HepG2 (cell line): ENCODE results near the gene SPRED2. TPM values are rescaled to one million over a fixed set of nuclear protein-coding genes. Genes with fewer than 3 reads are reported as not detected.
A peak's percentile ranks its signal among the peaks of the same experiment; 100 is the strongest.

Source experiments
- CSRNP2 ChIP-seq: sonication (generic); formaldehyde crosslinking; conservative IDR thresholded peaks from 2 replicates; pipeline ENCODE4 v1.8.0; 2022; ENCODE audit warnings: low read depth, missing genetic modification reagents
- DNMT1 ChIP-seq: sonication (generic); formaldehyde crosslinking; IDR thresholded peaks from 2 replicates; pipeline ENCODE4 v1.5.1; 2020; ENCODE audit warnings: mild to moderate bottlenecking, missing genetic modification reagents
- ETS1 ChIP-seq: sonication (generic); formaldehyde crosslinking; IDR thresholded peaks from 2 replicates; pipeline ENCODE4 v1.4.0; 2020; ENCODE audit warnings: missing genetic modification reagents
- KDM1A ChIP-seq: IDR thresholded peaks from 2 replicates; pipeline ENCODE4 v1.6.1; 2016; ENCODE audit warnings: missing compliant biosample characterization
- KDM2A ChIP-seq: sonication (generic); formaldehyde crosslinking; IDR thresholded peaks from 2 replicates; pipeline ENCODE4 v1.4.0; 2020; ENCODE audit warnings: low read depth, missing genetic modification reagents, borderline replicate concordance
- PAX8 ChIP-seq: sonication (generic); formaldehyde crosslinking; IDR thresholded peaks from 2 replicates; pipeline ENCODE4 v1.8.0; 2022; ENCODE audit warnings: mild to moderate bottlenecking, missing genetic modification reagents, borderline replicate concordance
- PREB ChIP-seq: sonication (generic); formaldehyde crosslinking; IDR thresholded peaks from 2 replicates; pipeline ENCODE4 v1.4.0; 2020; ENCODE audit warnings: missing genetic modification reagents
- SIX1 ChIP-seq: sonication (generic); formaldehyde crosslinking; IDR thresholded peaks from 2 replicates; pipeline ENCODE4 v1.4.0; 2020; ENCODE audit warnings: missing genetic modification reagents, borderline replicate concordance
- SOX13 ChIP-seq, 3 experiments: fragments of 450-650 bp in 1 of 3; sonication (generic) in 1 of 3; formaldehyde crosslinking in 1 of 3; IDR thresholded peaks in 2 of 3; conservative IDR thresholded peaks in 1 of 3; 2 replicates each; pipeline versions ENCODE4 v1.5.0 to v1.6.1; 2016 to 2020; ENCODE audit warnings: antibody characterized with exemption in 1 of 3, mild to moderate bottlenecking in 1 of 3, missing compliant biosample characterization in 1 of 3, missing genetic modification reagents in 1 of 3, moderate library complexity in 1 of 3
- SRSF4 ChIP-seq: fragments of 200-400 bp; formaldehyde crosslinking; IDR thresholded peaks from one replicate; pipeline ENCODE4 v1.6.1; 2018; ENCODE audit warnings: mild to moderate bottlenecking, low read depth, low read length, moderate library complexity; ENCODE audit not compliant: poor library complexity, severe bottlenecking
- TERF1 ChIP-seq: sonication (generic); formaldehyde crosslinking; IDR thresholded peaks from 2 replicates; pipeline ENCODE4 v1.8.0; 2022; ENCODE audit warnings: mild to moderate bottlenecking, missing genetic modification reagents, moderate library complexity
- TP53 ChIP-seq: sonication (generic); formaldehyde crosslinking; conservative IDR thresholded peaks from 2 replicates; pipeline ENCODE4 v1.4.0; 2020; ENCODE audit warnings: missing genetic modification reagents
- XRCC5 ChIP-seq: fragments of 200-400 bp; formaldehyde crosslinking; optimal IDR thresholded peaks from 2 replicates; pipeline ENCODE3; 2017; ENCODE audit warnings: mild to moderate bottlenecking, low read length
- ZFP37 ChIP-seq: sonication (generic); formaldehyde crosslinking; IDR thresholded peaks from 2 replicates; pipeline ENCODE4 v1.4.0; 2020; ENCODE audit warnings: missing genetic modification reagents, borderline replicate concordance
- ZFP41 ChIP-seq: sonication (generic); formaldehyde crosslinking; IDR thresholded peaks from 2 replicates; pipeline ENCODE4 v1.4.0; 2020; ENCODE audit warnings: mild to moderate bottlenecking, missing genetic modification reagents, borderline replicate concordance
- ZMYM3 ChIP-seq: sonication (generic); formaldehyde crosslinking; IDR thresholded peaks from 2 replicates; pipeline ENCODE4 v1.5.1; 2020; ENCODE audit warnings: mild to moderate bottlenecking, missing genetic modification reagents
- ZNF12 ChIP-seq: sonication (generic); formaldehyde crosslinking; IDR thresholded peaks from 2 replicates; pipeline ENCODE4 v1.5.0; 2020; ENCODE audit warnings: missing genetic modification reagents
- ZNF160 ChIP-seq: sonication (generic); formaldehyde crosslinking; IDR thresholded peaks from 2 replicates; pipeline ENCODE4 v1.8.0; 2022; ENCODE audit warnings: mild to moderate bottlenecking, inconsistent platforms, missing genetic modification reagents
- ZNF354B ChIP-seq: sonication (generic); formaldehyde crosslinking; IDR thresholded peaks from 2 replicates; pipeline ENCODE4 v1.8.0; 2022; ENCODE audit warnings: mild to moderate bottlenecking, missing genetic modification reagents
- ZNF703 ChIP-seq: sonication (generic); formaldehyde crosslinking; IDR thresholded peaks from 2 replicates; pipeline ENCODE4 v1.5.1; 2020; ENCODE audit warnings: missing genetic modification reagents, mild to moderate bottlenecking, moderate library complexity, borderline replicate concordance
- ZNF768 ChIP-seq: sonication (generic); formaldehyde crosslinking; IDR thresholded peaks from 2 replicates; pipeline ENCODE4 v1.4.0; 2020; ENCODE audit warnings: missing genetic modification reagents
- ZNF775 ChIP-seq: sonication (generic); formaldehyde crosslinking; IDR thresholded peaks from 2 replicates; pipeline ENCODE4 v1.4.0; 2020; ENCODE audit warnings: missing genetic modification reagents, mild to moderate bottlenecking, moderate library complexity, borderline replicate concordance
- ZNF816 ChIP-seq: sonication (generic); formaldehyde crosslinking; IDR thresholded peaks from 2 replicates; pipeline ENCODE4 v1.8.0; 2022; ENCODE audit warnings: missing genetic modification reagents, mild to moderate bottlenecking, borderline replicate concordance
- ZNF883 ChIP-seq: sonication (generic); formaldehyde crosslinking; IDR thresholded peaks from 2 replicates; pipeline ENCODE4 v1.5.1; 2020; ENCODE audit warnings: mild to moderate bottlenecking, missing genetic modification reagents; ENCODE audit errors: not compliant biosample characterization
- polyA plus RNA-seq, 8 experiments: library from polyadenylated mRNA; depleted of rRNA in 3 of 8; stranded (reverse) in 7 of 8; unstranded in 1 of 8; fragments of >200 nt; fragmentation: Illumina TruSeq in 4 of 8; extraction: Trizol in 4 of 8; gene quantifications; 2 replicates each; pipeline versions ENCODE4 v1.2.1 to v1.2.3, GENCODE V29; 2011 to 2016; ENCODE audit warnings: low read depth in 4 of 8, missing spikeins in 1 of 8, mixed read lengths in 1 of 8; ENCODE audit not compliant: insufficient read depth in 1 of 8
- total RNA-seq, 5 experiments: library from RNA; depleted of rRNA; stranded (reverse); fragments of >200 nt; fragmentation: Illumina TruSeq; extraction: Trizol; gene quantifications; 2 replicates each; pipeline ENCODE4 v1.2.3, GENCODE V29; 2016; ENCODE audit warnings: low read depth in 1 of 5

SPRED2 gene
- total and polyA plus RNA-seq, 2 of the 13 experiments (the other 11 are each of a cell fraction or from before 2014, with no cell fraction given), result 13.0 to 37.0 TPM

GRCh38 chr2:65435625-65436168, 3.3 kb upstream of the SPRED2 start (continued):
- TF ChIP-seq ZMYM3 (peak; percentile 90), ZFP41 (CRISPR knock-in tag) (no peak; the same call in 1 of the 2 replicates), ZNF816 (CRISPR knock-in tag) (peak; percentile 79; the same call in 1 of the 2 replicates), TERF1 (CRISPR knock-in tag) (no peak), PREB (CRISPR knock-in tag) (no peak), XRCC5 (peak; percentile 96), ZNF160 (CRISPR knock-in tag) (peak; percentile 83), ZNF703 (no peak), KDM1A (CRISPR knock-in tag) (no peak), ZNF883 (CRISPR knock-in tag) (peak; percentile 48), ZNF354B (CRISPR knock-in tag) (no peak), ZNF768 (CRISPR knock-in tag) (peak; percentile 56; the same call in 1 of the 2 replicates), KDM2A (CRISPR knock-in tag) (peak; percentile 90), ETS1 (no peak; the same call in 1 of the 2 replicates), SRSF4 (no peak), CSRNP2 (0 out of 2 replicates have a peak, but pooled peaks have one; percentile 8), ZNF12 (CRISPR knock-in tag) (0 out of 2 replicates have a peak, but pooled peaks have one; percentile 65), SIX1 (peak; percentile 39), PAX8 (CRISPR knock-in tag) (no peak), TP53 (CRISPR knock-in tag) (no peak; the same call in 1 of the 2 replicates), SOX13 (IDR thresholded peaks at IDR 0.05) (no peak), SOX13 (CRISPR knock-in tag; conservative IDR thresholded peaks at IDR 0.05 in 1 of 2, IDR thresholded peaks at IDR 0.05 in 1 of 2) (peak in 1 of 2 experiments; percentile 75; a peak in 2 of 4 replicates), ZNF775 (0 out of 2 replicates have a peak, but pooled peaks have one; percentile 58), DNMT1 (CRISPR knock-in tag) (no peak), ZFP37 (CRISPR knock-in tag) (peak; percentile 40; the same call in 1 of the 2 replicates)
